HG03378 (cell line): ENCODE measurements around the gene SLC13A2.

ENCODE experiments used
- ATAC-seq: cut with Tn5 transposase; IDR thresholded peaks from one replicate; pipeline ENCODE4 v1.9.1; 2021; ENCODE audit warnings: mild to moderate bottlenecking, moderate library complexity; ENCODE audit not compliant: unreplicated experiment

SLC13A2 gene

DNA sequence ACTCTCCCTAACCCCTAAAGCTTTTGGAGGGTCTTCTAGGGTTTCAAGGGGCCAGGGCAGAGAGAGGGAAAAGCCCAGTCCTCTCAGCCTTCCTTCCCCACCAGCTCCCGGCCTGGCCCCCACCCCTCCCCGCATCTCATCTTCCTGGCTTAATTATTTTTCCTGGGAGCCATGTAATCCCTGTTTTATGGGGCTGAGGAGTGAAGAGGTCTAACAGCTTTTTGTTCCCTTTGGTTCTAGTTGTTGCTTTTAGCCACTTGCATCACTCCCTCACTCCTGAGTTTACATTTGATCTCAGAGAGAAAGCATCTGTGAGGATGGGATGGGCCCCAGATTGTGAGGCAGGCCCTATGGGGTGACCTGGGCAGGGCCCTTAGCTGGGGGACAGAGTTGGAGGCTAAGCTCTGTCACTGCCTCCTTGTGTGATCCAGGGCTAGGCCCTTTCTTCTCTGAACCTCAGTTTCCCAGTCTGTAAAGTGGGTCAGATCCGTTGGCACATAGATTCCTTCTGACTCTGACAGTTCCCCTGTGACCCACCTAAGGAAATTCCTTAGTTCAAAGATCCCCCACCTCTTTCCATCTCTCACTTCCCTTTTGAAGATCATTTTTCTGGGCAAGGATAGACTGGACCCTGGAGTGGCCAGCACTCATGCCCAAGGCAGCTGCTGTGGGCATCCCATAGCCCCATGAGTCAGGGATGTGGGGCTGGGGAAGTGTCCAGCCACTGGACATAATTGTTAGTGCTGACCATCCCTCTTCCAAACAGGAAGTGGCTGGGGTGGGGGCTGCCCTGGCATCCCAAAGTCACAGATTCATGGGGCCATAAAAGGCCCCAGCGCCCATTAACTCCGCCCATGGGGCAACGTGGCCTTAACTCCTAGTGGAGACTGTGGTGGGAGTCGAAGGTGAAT lies 58.9 kb downstream of the SLC13A2 start:
- no peak for ATAC-seq

DNA sequence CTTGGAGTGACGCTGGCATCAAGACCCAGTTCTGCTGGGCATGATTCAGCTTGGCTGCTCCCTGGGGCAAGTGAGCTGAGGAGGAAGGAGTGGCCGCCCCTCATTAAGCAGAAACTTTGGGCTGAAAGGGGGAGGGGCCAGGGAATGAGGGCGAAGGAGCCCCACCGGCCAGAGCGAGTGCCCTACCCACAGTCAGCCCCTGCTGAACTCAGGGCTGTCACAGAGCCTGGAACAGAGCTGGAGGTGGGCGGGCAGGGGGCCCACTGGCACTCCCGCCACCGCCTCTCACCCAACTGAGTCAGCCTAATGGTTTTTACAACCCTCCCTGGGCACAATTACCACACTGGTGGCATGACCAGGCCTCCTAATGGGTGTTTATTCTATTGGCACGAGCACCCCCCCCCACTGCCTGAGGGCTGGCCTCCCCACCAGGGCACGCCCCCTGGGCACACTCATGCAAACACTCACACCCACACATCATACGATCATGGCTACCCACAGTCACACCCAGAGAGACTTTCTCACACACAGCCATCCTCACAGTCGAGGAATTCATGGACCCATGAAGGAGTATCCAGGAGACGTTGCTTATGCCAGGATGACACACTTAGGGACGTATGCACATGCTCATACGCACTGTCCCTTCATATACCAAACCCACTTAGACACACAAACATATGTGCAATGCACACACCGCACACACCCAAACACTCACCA lies 59.8 kb downstream of the SLC13A2 start:
- no peak for ATAC-seq

DNA sequence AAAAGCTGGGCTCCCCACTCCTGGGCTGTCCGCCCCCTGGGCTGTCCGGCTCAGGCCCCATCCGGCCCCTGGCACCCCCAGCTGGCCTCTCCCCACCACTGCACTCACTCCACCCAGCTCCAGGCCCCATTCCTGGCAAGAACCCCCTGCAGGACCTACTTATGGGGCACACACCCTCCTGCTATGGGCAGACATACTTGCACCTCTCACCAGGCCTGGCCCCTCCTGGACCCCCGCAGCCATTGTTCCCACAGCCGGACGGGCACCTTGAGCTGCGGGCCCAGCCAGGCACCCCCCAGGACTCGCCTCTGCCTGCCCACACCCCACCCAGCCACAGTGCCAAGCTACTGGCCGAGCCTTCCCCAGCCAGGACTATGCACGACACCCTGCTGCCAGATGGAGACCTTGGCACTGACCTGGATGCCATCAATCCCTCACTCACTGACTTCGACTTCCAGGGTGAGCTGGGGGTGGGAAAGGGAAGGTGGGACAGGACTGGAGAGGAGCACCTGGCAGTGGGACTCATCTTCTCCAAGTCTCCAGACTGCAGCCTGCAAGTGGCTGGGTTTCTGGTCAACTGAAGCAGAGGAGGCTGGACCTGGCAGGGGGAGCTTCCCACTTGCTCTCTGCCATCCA lies 61.4 kb downstream of the SLC13A2 start:
- no peak for ATAC-seq

DNA sequence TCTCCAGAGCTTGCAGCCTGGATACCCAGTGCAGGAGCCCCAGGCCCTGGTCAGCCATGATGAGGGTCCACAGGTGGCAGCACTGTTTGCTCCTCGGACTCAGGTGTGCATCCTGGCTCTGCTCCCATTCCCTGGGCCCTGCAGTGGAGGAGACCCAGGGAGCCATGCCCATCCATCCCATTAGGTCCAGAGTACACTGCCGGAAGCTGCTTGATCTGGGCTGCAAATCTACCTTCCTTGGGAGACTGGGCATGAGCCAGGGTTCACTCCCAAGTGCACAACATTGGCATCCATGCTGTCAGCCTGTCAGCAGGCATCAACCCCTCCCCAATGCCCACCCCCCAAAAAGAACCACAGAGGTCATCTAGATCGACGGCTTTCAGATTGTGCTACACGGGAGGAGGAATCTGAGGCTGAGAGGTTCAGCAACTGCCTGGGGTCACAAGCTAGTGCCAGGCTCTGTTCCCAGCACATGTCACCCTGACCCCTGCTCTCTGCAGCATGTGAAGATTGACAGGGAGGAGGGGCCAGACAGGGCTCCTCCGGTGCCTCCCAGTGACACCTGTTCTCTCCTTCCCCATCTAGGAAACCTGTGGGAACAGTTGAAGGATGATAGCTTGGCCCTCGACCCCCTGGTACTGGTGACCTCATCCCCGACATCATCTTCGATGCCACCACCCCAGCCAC lies 63.2 kb downstream of the SLC13A2 start:
- no peak for ATAC-seq

DNA sequence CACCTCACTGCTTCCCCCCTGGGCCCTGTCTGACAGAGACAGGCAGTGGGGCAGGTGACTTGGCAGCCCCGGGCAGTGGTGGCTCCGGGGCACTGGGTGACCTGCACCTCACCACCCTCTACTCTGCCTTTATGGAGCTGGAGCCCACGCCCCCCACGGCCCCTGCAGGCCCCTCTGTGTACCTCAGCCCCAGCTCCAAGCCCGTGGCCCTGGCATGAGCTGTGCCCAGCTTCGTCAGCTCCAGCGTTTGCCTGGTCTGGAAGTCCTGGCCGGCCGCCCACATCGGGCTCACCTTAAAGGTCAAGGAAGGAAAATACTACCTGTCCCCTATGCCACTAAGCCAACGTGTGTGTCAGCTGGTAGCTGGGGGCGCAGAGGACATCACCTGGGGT lies 63.8 kb downstream of the SLC13A2 start:
- ATAC-seq = no peak

DNA sequence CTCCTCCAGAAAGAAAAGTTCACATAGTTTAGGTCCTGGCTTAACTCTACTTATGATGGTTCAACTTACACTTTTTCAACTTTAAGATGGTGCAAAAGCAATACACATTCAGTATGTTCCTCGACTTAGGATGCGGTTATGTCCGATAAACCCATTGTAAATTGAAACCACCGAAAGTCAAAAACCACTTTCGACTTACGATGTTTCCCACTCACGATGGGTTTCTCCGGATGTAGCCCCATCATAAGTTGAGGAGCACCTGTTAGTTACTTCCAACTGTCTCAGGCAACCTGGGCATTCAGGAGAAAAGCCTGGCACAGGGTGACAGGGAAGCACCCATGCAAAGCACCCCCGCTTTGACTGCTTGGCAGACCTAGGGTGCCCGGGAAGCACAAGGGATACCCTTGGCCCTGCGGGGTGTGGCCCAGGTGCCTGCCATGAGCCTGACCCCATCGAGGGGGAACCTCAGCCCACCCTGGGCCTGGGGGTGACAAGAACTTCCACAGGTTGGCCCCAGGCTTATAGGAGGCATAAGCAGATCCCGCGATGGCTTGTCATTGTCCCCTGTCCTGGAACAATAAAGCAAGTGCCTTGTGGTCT lies 65.0 kb downstream of the SLC13A2 start:
- no peak for ATAC-seq

DNA sequence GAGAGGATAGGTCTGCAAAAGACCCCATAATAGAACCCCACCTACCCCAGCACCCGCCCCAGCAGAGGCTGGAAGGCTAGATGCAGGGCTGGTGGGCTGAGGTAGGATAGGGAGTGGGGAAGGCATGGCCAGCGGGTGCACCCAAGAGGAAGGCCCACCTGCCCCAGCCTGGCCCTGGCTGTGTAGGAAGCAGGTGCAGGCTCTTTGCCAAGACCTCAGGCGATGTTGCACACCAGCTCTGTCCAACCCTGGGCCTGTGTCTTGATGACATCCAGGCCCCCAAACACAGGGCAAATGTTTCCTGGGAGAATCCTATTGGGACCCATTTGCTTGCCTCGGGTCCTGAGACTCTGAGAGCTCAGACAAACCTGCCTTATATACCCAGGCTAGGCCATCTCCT lies 66.8 kb downstream of the SLC13A2 start:
- no peak for ATAC-seq

DNA sequence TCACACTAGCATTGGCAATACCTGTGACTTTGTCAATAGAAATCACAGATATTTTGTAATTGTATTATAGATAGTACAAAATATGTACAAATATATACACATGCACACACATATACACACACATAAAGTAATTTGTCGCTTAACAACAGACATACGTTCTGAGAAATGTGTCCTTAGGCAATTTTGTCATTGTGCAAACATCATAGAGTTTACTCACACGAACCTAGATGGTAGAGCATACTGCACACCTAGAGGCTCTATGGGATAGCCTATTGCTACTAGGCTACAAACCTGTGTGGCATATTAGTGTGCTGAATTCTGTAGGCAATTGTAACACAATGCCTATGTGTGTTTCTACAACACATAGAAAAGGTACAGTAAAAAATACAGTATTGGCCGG lies 68.0 kb downstream of the SLC13A2 start:
- no peak for ATAC-seq

DNA sequence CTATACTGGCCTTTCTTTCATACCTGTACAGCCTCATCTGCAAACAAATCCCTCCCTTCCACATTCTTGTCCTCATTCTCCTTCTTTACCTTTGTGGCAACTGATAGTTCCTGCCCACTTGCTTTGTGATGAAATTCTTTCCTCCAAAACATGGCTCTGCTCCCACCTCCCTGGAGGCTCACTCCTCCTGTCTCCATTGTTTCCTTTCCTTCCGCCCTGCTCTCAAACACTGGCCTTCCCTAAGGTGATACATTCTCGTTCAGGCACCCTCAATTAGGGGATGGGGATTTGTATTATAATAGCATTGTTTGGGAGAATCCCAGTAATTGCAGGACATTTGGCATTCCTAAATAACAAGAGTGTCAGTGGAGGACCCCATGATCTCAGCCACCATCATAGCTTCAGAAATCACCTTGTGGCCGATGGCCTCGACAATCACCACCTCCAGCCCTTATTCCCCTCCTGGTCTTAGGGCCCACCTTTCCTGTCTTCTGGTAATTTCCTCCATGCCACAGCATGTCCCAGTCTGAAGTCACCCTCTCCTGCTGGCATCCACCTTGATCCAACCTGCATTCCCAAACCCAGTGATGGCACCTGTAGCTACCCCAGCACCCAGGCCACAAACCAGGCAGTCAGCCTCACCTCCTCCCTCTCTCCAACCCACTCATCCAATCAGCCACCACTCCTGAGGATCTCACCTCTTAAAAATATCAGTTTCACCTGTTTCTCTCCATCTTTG lies 71.1 kb downstream of the SLC13A2 start:
- ATAC-seq = no peak

DNA sequence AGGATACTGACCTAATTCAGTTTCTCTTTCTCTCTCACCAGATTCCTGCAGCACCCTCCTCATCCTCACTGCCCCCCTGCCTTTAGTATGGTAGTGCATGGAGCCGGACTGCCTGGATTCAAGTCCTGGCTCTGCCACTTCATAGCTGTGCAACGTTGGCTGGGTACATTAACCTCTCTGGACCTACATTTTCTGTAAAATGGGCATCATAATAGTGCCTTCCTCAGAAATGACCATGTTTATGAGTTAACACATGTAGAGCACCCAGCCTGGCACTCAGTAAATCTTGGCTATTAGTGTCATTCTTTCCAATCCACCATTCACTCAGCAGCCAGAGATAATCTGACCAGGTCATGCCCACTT lies 71.7 kb downstream of the SLC13A2 start:
- ATAC-seq = no peak

DNA sequence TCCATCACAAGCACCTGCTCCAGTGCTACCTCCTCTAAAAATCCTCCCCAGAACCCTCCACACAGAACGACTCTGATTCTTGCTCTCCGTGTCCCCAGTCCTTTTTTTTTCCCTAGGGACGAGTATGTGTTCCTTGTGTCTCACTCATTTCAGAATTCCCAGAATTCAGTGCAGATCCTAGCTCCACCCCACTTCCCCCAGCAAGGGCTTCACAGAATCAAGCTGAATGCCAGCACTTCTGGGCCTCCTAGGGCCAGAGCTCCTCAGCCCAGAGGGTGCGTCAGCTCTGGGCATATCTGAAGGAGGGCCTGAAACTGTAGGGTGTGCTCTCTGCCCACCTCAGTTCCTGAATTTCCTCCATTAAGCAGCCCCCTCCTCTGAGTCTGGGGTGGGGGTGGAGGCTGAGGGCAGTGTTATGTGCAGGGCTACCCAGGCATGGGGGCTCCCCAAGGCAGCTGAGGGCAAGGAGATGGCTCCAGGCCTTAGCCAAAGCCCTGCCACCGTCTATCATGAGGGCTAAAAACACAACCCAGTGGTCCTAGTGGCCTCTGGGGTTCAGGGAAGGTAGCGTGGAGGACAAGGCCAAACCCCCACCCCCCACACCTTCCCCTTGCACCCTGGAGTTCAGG lies 72.5 kb downstream of the SLC13A2 start:
- no peak for ATAC-seq

DNA sequence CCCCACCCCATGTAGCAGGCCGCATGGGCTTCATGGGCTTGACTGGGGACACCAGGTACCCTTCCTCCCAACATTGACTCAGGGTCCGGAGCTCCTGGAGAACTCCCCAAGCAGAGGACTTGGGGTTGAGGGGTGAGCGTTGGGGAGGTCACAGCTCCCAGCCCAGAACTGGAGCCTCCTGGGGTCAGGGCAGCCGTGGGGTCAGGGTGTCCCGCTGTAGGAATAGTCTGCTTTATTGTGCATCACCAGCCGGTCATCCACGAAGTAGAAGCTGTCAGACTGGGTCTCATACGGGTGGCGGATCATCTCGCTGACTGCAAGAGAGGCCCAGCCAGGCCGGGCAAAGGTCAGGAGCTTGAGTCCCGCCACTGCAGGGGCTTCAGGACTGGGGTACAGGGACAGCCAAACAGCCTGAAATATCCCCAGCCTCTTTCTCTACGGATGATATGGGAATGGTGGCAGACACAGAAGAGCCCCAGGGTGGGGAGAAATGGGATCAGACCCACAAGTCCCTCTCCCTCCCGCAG lies 73.7 kb downstream of the SLC13A2 start:
- ATAC-seq = no peak
